ENCODE measurements around the gene UGT2B28.
"Not testable (repeated sequence)": the region's sequence is repeated elsewhere in the genome, so short reads cannot be mapped to it uniquely, and the experiment has no call there.

UGT2B28 gene

DNA sequence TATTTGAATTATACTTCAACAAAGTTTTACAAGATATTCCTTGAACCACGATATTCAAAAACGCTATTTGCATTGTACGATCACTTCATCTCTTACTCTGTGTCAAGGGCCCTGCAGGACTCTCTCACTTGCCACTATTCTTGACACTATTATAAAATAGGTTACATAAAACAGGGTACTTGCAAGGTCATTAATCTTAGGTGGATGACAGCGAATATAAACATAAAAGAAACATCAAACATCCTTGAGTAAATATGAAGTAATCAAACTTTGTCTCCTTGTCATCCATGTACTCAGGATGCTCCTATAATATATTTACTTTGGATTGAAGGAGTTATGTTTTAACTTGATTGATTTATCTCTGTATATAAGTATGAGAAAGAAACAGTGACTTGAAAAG lies at the start of gene UGT2B28:
Gene UGT2B28 (plus strand): TSS at position 395 of the 400 bp plus-strand sequence. CDS start 26 bp downstream, outside the sequence.
- not testable (repeated sequence) for DNase-seq (ENCODE audit: low spot score)

DNA sequence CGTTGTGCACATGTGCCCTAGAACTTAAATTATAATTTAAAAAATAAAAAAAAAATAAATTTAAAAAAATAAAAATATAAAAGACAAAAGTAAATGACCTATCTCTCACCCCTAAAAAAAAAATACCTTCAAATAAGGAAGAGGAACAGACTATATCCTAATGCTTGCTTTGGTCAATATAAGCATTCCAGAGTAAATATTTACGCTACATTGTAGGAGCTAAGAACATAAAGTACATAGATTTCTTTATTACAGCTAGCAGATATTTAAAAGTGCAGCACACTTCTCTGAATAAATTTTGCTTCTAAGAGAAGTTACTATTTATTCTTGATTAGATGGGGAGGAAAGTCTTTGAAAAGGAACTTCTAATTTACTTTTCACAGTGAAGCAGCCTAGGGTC lies 41.2 kb upstream of the UGT2B28 start:
- DNase-seq (ENCODE audit: low spot score), result no peak

DNA sequence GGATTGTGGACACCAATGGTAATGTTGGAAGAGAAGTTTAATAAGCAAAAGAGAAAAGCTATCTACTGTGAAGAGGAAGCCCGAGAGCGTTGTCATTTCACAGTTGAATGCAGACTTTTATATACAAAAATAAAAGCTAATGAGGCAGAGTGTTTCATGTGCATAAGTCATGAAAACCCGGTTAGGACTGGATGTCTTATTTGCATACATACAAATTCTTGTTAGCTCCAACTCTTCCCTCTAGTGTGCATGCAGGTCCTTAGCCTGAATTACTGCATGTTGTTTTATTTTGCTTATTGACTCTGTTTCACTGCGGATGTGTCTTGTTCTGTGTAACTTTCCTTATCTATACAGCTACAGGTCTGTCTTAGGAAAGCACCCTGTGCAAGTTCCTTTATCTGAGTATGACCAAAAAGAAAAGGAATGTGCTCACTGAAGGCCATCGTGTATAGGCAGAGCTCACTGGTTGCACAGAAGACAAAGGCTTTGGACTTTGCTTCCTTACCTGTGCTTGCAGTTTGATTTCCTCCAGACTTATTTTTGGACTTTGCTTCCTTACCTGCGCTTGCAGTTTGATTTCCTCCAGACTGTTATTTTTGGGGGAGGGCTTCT lies 40.6 kb upstream of the UGT2B28 start:
- DNase-seq (ENCODE audit: low spot score), result no peak

DNA sequence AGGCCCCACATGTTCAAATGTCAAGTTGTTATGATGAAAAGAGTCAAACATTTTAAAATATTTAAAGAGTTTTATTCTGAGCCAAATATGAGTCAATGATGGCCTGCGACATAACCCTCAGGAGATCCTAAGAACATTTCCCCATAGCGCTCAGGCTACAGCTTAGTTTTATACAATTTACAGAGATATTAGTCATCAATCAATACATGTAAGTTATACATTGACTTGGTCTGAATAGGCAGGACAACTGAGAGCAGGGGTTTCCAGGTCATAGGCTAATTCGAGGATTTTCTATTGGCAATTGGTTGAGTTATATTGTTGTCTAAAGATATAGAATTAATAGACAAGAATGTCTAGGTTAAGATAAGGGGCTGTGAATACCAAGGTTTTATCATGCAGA lies 39.5 kb upstream of the UGT2B28 start:
- DNase-seq (ENCODE audit: low spot score), result not testable (repeated sequence)

DNA sequence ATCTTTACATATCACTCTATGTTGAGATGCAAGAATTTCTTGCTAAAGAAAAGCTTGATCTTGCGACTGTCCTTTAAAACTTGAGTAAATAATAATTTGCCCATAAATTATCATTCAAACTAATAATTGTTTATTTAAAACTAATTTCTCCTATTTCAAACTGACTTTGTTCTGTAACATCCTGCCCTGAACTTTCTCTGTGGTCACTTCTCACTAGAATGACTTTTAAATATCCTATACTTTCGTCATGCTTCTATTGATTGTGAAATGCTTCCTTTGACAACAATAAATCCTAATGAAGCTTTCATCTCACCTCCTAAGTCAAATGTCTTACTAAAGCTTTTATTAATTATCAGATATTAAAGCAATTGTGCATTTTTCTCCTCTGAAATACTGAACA lies 38.5 kb upstream of the UGT2B28 start:
- DNase-seq (ENCODE audit: low spot score), result not testable (repeated sequence)

DNA sequence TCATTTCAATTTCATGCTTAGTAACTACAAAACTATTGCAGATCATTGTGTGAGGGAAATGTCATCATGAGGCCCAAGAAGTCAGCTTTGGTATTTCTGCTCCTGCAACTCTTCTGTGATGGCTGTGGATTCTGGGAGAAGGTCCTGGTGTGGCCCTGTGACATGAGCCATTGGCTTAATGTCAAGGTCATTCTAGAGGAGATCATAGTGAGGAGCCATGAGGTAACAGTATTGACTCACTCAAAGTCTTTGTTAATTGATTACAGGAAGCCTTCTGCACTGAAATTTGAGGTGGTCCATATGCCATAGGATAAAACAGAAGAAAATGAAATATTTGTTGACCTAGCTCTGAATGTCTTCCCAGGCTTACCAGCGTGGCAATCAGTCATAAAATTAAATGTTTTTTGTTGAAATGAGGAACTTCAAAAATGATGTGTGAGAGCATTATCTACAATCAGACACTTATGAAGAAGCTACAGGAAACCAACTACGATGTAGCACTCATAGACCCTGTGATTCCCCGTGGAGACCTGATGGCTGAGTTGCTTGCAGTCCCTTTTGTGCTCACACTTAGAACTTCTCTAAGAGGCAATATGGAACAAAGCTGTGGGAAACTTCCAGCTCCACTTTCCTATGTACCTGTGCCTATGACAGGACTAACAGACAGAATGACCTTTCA lies 37.6 kb upstream of the UGT2B28 start:
- not testable (repeated sequence) for DNase-seq (ENCODE audit: low spot score)

DNA sequence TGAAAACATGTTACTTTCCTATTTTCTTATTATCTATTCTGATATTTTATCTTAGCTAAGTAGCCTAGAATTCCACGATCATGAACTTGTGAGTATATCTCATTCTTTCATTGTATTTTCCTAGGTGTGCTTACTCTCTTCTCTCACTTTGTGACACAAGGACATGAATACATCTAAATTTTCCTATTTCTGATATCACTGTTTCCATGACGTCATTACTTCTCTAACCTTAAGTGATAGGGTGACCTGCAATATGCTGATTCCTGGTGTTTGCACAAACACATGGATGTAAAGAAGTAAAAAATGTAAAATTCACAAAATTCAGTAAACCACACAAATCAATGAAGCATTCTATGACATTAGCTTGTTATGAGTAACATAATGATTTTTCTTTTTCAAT lies 29.4 kb upstream of the UGT2B28 start:
- not testable (repeated sequence) for DNase-seq (ENCODE audit: low spot score)

DNA sequence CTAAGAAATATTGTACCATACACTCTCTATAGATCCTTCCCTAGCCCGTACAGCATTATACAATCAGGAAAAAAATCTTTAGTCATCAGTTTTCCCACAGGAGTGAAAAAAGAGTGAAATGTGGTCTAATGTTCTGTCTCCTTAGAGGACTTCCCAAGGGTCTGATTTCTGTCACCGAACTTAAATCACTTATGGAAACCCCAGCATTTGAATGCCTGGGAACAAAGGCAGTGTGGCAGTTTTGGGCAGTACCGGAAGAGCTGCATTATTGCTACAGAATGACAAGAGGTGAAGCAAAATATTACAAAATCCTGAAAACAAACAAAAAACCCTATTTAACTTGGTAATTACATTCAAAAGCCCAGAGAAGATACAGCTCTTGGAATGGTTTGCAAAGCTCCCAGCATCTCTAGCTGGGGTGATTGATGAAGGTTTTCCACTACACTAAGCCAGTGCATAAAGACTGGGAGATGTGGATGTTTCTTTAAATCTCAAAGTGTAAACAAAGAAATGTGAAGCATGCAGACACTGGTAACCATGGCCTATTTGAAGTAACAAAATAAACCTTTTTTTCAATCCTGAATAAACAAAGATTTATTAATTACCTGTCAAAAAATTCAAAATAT lies 27.0 kb upstream of the UGT2B28 start:
- not testable (repeated sequence) for DNase-seq (ENCODE audit: low spot score)

DNA sequence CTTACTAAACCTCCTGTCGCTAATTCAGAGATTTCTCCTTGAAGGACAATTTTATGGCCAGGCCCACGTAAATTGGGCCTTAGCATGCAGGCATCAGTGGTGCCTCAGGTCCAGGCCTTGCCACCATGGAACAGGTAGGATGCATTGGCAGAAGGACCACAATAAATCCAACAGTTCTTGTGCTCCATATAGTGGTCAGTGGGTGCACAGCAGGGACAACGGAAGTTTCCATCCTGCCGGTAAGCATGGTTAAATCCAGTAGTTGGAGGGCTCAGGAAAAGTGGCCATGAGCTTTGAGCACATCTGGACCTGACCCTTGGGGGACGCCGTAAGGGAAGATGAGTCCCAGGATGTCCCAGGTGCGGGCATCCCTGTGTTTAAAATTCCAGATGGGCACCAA lies 11.7 kb upstream of the UGT2B28 start:
- DNase-seq (ENCODE audit: low spot score), result not testable (repeated sequence)

DNA sequence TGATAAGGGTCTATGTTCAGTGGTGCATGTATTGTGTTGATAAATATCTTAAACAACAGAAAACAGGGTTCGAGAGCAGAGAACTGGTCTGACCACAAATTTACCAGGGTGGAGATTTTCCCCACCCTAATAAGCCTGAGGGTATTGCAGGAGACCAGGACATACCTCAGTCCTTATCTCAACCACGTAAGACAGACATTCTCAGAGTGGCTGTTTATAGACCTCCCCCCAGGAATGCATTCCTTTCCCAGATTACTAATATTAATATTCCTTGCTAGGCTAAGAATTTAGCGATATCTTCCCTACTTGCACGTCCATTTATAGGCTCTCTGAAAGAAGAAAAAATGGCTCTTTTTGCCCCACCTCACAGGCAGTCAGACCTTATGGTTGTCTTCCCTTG lies 16.1 kb downstream of the UGT2B28 start:
- DNase-seq (ENCODE audit: low spot score), result not testable (repeated sequence)

DNA sequence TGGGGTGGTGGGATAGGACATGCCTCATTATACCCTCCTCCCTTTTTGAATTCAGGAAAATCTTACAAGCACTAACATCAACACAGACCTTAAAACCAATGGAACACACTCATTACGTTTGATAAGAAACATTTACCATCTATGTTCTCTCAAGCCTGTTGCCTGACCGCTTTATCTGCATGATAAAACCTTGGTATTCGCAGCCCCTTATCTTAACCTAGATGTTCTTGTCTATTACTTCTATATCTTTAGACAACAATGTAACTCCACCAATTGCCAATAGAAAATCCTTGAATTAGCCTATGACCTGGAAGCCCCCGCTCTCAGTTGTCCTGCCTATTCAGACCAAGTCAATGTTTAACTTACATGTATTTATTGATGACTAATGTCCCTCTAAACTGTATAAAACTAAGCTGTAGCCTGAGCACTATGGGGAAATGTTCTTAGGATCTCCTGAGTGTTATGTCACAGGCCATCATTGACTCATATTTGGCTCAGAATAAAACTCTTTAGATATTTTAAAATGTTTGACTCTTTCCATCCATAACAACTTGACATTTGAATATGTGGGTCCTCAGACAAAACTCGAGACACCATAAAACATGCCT lies 28.3 kb downstream of the UGT2B28 start:
- DNase-seq (ENCODE audit: low spot score), result not testable (repeated sequence)

DNA sequence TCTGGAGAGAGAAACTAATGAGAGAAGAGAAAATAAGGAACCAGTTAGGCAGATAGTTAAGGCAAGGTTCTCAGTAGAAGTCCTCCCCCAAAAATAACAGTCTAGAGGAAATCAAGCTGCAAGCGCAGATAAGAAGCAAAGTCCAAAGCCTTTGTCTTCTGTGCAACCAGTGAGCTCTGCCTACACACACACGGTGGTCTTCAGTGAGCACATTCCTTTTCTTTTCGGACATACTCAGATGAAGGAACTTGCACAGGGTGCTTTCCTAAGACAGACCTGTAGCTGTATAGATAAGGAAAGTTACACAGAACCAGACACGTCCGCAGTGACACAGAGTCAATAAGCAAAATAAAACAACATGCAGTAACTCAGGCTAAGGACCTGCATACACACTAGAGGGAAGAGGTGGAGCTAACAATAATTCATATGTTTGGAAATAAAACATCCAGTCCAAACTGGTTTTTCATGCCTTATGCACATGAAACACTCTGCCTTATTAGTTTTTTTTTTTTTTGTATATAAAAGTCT lies 29.3 kb downstream of the UGT2B28 start:
- not testable (repeated sequence) for DNase-seq (ENCODE audit: low spot score)

DNA sequence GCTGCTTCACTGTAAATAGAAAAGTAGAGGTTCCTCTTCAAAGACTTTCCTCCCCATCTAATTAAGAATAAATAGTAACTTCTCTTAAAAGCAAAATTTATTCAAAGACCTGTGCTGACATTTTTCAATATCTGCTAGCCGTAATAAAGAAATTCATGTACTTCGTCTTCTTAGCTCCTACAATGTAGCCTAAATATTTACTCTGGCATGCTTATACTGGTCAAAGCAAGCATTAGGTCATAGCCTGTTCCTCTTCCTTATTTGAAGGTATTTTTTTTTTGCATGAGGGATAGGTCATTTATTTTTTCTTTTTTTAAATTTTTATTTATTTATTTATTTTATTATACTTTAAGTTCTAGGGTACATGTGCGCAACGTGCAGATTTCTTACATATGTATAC lies 30.0 kb downstream of the UGT2B28 start:
- not testable (repeated sequence) for DNase-seq (ENCODE audit: low spot score)

DNA sequence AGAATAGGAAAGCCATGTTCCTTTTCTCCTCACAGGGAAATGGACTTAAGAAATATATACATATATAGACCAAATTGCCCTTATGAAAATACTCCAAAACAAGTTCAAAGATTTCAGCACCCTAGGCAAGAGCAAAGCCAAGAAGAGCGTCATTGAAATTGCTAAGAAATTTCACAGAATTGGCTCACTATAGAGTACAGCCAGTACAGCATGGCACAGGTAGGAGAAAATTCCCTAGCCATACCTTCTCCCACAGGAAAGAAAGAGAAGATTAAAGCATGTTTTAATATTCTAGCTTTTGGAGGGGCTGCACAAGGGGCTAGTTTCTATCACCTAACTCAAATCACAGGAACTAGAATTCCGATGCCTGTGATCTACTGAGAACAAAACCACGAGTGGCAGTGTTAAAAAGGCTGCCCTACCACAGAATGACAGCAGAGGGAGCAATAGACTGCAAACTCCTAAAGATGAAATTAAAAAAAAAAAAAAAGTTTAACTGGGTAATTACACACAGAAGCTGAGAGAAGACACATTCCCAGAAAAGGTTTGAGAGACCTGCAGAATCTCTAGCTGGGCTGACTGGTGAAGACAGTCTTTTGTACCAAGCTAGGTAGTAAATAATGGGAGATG lies 37.5 kb downstream of the UGT2B28 start:
- DNase-seq (ENCODE audit: low spot score), result not testable (repeated sequence)

DNA sequence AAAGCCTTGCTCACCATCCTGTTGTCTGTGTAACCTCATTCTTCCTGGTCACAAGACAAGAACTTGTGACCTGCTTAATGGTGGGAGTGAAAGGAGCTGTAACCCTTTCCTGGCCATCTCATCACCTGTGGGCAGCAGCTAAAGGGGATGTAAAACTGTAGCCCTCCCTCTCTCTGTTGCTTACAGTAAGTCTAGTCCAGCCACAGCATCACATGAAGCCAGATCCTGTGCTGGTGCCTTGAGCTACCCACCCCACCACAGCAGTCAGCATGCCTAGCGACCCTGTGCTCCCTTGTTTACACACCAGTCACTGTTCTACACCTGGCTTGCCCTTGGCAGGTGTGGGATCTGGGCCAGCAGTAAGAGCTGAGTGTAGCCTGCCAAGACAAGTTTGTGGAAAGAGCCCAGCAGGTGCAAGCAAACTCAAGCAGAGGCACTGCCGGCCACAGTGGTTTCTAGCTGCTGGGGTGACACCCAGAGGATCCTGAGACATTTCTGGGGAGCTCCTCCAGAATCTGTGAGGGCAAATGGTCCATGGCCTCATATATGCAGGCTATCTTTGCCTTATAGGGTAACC lies 41.0 kb downstream of the UGT2B28 start:
- no peak for DNase-seq (ENCODE audit: low spot score)

DNA sequence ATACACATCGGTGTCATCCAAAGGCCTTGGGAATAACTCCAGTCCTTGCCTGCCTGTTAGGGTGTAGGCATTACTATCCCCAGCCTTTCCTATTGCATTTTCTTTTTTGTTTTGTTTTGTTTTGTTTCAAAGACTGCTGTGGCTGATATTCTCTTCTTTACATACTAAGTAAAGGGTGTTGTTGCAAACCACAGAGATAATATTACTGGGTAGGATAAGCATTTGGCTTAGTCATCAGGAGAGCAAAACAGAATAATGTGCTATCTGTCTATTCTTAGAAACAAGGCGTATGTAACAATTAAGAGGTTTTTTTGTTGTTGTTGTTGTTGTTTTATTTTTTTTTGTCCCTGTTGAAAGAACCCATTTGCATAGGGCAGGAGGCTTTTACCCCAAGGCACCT lies 41.8 kb downstream of the UGT2B28 start:
- DNase-seq (ENCODE audit: low spot score), result no peak

DNA sequence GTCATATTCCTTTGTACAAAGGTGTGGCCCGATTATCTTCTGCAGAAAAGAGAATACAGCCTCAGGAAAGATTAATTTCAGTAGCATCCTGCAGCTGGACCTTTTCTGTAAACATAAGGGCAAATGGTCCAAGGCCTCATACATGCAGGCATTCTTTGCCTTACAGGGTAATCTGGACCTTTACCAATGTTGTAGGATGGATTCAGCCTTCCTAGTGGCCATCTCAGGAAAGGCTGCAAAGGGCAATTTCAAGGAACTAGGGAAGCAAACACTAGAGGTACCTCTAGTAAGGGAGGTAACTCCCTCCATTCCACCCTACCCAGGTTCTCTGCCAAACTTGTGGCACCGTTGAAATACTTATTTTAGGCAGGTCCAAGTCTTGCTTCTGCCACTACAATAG lies 43.0 kb downstream of the UGT2B28 start:
- no peak for DNase-seq (ENCODE audit: low spot score)

DNA sequence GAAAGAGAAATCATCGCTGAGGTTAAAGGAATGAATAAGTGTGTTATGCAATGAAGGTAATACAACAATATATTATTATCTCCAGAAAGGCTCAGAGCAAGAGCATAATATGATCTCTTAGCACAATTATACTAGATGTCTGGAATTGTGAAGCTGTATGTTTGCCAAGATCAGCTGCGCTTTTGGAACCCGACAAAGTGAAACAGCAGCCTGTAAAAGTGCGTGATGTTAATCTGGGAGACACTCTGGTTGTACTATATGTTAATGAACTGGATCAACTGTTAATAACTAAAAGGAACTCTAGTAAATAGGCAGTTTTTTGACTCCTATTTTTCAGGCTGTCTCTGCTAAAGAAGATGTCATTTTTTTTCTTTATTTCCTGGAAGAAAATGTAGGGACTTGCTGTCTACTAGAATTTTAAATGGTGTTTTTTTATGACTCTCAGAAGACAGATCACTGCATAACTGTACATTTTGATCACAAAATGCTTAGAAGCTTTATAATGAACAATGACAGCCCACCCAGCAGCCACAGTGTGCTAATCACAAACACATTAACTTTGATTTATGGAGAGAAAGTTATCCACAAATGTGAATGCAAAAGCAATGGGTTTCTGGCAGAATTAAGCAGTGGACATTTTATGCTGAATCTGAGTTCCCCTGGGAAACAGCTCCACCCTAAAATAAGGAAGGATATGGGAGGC lies 50.2 kb downstream of the UGT2B28 start:
- no peak for DNase-seq (ENCODE audit: low spot score)

DNA sequence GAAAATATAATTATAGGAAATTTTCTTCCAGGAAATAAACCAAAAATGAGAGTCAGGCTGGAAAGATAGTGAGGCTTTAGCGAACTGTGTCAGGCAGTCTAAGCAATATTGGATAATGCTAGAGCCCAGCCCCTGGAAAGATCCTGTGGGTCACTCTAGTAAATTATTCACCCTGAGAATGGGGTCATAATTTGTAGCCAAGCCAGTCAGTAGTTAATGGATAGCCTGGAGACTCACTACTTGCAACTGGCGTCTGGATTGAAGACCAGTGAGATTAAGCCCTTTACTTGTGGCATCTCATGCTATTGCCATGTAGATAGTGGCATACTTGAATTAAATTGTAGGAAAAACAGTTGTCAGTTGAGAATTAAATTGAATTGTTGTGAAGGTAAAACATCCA lies 51.0 kb downstream of the UGT2B28 start:
- not testable (repeated sequence) for DNase-seq (ENCODE audit: low spot score)

DNA sequence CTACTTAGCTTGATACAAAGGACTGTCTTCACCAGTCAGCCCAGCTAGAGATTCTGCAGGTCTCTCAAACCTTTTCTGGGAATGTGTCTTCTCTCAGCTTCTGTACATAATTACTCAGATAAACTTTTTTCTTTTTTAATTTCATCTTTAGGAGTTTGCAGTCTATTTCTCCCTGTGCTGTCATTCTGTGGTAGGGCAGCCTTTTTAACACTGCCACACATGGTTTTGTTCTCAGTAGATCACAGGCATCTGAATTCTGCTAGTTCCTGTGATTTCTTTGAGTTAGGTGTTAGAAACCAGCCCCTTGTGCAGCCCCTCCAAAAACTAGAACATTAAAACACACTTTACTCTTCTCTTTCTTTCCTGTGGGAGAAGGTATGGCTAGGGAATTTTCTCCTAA lies 55.2 kb downstream of the UGT2B28 start:
- not testable (repeated sequence) for DNase-seq (ENCODE audit: low spot score)

DNA sequence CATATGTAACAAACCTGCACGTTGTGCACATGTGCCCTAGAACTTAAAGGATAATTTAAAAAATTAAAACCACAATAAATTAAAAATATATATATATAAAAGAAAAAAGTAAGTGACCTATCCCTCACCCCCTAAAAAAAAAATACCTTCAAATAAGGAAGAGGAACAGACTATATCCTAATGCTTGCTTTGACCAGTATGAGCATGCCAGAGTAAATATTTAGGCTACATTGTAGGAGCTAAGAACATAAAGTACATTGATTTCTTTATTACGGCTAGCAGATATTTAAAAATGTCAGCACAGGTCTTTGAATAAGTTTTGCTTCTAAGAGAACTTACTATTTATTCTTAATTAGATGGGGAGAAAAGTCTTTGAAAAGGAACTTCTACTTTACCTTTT lies 62.8 kb downstream of the UGT2B28 start:
- DNase-seq (ENCODE audit: low spot score), result not testable (repeated sequence)
